HG03064 (cell line): Measurements from ENCODE around the gene KREMEN1.

Experiments
- ATAC-seq: cut with Tn5 transposase; IDR thresholded peaks from one replicate; pipeline ENCODE4 v1.9.1; 2021; ENCODE audit warnings: low read depth; ENCODE audit not compliant: unreplicated experiment

KREMEN1 gene

DNA sequence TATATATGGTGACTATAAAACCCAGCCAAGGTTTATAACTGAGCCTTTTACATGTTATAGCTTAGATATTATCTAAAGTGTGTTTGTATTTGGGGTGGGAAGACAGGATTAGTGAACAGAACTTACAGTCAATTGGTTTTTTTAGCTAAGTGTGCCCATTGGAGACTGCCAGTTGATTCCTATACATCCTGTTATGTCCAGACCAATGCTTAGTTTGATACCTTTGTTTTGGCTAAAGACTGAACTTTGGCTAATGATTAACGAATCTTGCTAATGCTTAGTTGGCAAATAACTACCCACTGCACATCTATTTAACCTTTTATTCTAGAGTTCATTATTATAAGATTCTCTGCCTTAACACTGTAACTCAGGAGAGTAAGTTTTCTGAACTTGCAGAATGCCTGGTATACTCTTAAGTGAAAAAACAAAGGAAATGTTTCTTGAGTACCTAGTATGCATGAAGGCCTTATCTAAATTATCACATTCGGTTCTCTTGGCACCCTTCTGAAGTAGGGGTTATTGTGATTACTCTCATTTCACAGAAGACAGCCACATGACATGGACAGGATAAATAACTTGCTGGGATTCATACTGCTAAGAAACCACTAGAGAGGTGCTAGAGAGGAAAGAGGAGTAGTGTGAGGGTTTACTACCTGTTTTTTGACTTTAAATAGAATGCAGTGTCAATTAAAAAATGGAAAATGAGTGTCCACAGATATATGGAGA is 54.0 kb downstream of the KREMEN1 start:
- no peak for ATAC-seq

- no peak for ATAC-seq
Measured at GRCh38 chr22:29128891-29129807, 56.3 kb downstream of the KREMEN1 start.

- ATAC-seq, result no peak
Measured at GRCh38 chr22:29129808-29130140, 56.9 kb downstream of the KREMEN1 start.

- no peak for ATAC-seq
Measured at GRCh38 chr22:29130476-29130875, 57.6 kb downstream of the KREMEN1 start.

- no peak for ATAC-seq
Measured at GRCh38 chr22:29133603-29134133, 60.8 kb downstream of the KREMEN1 start.

DNA sequence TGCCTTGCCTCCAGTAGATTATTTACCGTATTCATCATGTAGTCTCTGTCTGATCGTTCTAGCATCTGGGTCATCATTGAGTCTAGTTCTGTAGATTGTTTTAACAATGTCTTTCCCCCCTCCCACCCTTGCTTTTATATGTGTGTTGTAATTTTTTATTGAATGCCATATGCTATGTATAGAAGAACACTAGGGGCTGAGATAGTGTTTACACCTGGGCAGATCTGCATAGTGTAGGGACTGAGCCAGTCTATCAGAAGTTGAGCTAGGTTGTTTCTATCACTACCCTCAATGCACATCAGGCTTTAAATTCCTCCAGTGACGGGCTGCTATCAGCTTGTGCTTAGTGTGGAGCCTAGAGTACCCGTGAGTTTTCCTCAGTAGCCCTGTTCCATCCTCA is 61.6 kb downstream of the KREMEN1 start:
- ATAC-seq, result no peak

DNA sequence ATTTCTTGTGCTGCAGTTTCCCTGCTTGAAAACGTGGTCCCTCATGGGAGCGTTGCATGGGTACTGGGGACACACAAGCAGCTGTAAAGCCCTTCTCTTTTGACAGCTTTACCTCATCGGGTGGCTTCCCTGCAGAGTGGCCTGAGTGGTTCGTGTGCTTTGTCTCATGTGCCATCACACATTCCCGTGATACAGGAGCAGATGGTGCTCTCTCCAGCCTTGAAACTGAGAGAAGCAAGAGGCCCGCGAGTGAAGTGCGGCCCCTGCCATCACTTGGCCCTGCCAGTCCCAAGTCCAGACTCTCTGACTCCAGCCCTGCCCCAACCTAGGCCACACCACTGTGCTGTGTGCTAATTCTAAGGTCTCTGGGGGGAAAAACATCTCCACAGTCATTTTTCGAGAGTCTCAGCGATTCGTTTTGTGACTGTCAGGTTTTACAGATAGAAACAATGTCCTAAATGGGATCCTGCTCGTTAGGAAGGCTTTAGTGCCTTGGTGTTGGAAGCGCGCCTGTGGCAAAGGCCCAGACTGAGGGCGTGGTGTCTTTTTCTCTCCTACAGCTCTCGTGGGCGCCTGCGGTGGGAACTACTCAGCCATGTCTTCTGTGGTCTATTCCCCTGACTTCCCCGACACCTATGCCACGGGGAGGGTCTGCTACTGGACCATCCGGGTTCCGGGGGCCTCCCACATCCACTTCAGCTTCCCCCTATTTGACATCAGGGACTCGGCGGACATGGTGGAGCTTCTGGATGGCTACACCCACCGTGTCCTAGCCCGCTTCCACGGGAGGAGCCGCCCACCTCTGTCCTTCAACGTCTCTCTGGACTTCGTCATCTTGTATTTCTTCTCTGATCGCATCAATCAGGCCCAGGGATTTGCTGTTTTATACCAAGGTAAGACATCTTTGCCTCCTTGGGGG is 64.2 kb downstream of the KREMEN1 start:
- ATAC-seq, result no peak

- no peak for ATAC-seq
Measured at GRCh38 chr22:29138556-29139305, 65.9 kb downstream of the KREMEN1 start.

DNA sequence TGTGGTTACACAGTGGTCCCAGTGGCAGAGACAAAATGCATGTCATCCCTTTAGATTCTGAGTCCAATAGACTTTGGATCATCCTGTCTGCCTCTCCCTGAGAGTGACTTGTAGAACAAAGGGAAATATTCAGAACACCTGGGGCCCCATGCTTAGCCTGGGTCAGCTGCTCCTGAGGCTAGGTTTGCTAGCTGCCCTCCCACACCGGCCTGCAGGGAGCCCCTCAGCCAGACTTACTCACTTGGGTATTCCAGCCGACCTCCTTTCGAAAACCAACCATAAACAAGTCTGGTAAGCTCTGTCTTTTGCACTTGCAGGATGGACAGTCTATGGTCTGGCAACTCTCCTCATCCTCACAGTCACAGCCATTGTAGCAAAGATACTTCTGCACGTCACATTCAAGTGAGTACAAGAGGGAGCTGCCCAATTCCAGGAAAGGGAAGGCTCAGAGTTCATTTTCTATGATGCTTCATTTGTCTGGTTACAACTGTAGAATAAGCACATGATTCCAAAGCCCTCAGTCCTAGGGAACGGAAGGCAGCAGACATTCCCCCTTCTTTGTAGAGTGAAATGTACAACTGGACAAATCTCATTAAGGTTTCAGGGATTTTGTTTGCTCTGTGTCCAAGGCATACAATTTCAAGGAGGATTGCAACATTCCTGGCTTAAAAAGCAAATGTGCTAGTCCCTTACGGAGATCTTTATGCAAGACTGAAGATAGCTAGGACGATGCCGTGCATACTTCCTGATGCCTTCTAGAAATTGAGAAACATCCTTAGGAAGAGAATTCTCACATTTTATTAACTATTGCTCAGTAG is 67.3 kb downstream of the KREMEN1 start:
- no peak for ATAC-seq

GRCh38 chr22:29141078-29141688 is 68.3 kb downstream of the KREMEN1 start:
- ATAC-seq, result no peak

- ATAC-seq, result no peak
Measured at GRCh38 chr22:29142116-29142515, 69.3 kb downstream of the KREMEN1 start.

GRCh38 chr22:29143941-29144785 is 71.3 kb downstream of the KREMEN1 start:
- no peak for ATAC-seq

GRCh38 chr22:29144786-29145160 is 71.9 kb downstream of the KREMEN1 start:
- no peak for ATAC-seq

DNA sequence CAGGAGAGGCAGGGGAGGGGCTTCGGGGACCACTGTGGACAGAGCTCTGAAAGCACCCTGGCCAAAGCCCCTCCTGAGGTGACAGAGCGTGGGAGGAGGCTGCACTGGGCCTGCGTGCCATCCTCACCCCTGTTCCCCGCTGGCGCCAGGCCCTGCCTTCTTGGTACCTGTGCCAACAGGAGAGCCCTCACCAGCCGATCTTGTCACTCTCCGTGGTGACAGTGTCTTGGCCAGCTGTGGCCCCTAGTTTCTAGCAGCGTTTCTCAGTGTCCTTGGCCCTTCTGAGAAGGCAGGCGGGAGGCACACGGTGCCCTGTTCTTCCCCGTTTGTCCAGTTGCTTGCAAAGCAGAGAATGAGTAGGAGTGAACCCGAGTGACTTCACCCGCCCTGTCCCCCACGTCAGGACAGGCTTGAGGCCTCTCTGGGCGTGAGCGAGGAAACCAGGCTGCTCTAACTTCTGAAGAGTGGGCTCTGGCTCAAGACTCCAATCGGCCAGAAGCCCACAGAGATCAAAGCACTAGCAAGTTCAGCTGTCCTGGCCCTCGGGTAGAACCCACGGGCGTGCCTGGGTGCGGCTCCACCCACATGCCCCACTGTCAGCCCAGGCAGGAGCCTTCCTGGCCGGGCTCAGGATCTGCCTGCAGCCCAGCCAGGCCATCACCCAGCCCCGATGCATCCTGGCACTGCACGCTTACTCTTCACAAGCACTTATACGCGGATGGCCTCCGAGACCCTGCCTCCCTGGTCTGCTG is 72.7 kb downstream of the KREMEN1 start:
- ATAC-seq, result no peak

- no peak for ATAC-seq
Measured at GRCh38 chr22:29146091-29146560, 73.3 kb downstream of the KREMEN1 start.

GRCh38 chr22:29146771-29147170 is 73.9 kb downstream of the KREMEN1 start:
- no peak for ATAC-seq

DNA sequence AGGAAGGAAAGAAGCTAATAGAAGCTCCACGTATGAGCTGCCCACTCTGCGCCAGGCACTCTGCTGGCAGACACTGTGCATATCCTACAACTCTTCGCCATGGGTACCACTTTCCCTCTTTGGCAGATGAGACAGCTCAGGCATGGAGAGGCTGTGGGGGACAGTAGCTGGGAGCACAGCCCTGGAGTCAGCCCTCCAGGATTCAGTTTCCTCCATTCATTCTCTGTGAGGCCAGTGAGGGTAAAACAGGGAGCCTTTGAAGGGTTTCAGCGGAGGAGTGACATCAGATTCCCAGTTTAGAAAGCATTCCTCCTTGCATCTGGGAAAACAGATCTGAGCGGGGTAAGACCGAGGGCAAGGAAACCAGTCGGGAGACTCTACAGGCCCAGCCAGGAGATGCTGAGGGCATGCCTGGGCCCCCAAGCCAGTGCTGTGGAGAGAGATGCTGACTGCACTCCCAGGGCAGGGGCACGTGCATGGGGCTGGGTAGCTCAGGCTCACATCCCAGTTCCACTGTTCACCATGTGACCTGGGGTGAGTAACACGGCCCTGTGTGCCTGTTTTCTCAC is 74.6 kb downstream of the KREMEN1 start:
- ATAC-seq, result no peak
